ENCODE data around the gene LIPI. TPM values are rescaled to one million over a fixed set of nuclear protein-coding genes. Genes with fewer than 3 reads are reported as not detected.
"Not testable (repeated sequence)": the region's sequence is repeated elsewhere in the genome, so short reads cannot be mapped to it uniquely, and the experiment has no call there.

Gene LIPI
- polyA plus RNA-seq, 4 donors: 0.08 to 1.0 (median 0.50) TPM

- DNase-seq (ENCODE audit: low read depth in 4 of 4, low spot score in 2 of 4): no peak
Measured at GRCh38 chr21:14120091-14120734, 90.5 kb downstream of the LIPI start.

- no peak for DNase-seq (ENCODE audit: low read depth in 4 of 4, low spot score in 2 of 4)
Measured at GRCh38 chr21:14119038-14119437, 91.7 kb downstream of the LIPI start.

- DNase-seq (ENCODE audit: low read depth in 4 of 4, low spot score in 2 of 4): no peak
Measured at GRCh38 chr21:14116080-14116481, 94.7 kb downstream of the LIPI start.

GRCh38 chr21:14115646-14116045 lies 95.1 kb downstream of the LIPI start:
- DNase-seq (ENCODE audit: low read depth in 4 of 4, low spot score in 2 of 4): no peak

GRCh38 chr21:14114251-14114650 lies 96.5 kb downstream of the LIPI start:
- no peak for DNase-seq (ENCODE audit: low read depth in 4 of 4, low spot score in 2 of 4)

- DNase-seq (ENCODE audit: low read depth in 4 of 4, low spot score in 2 of 4): not testable (repeated sequence)
Measured at GRCh38 chr21:14104564-14104963, 106.2 kb downstream of the LIPI start.

- no peak for DNase-seq (ENCODE audit: low read depth in 4 of 4, low spot score in 2 of 4)
Measured at GRCh38 chr21:14099570-14099969, 111.2 kb downstream of the LIPI start.

- no peak for DNase-seq (ENCODE audit: low read depth in 4 of 4, low spot score in 2 of 4)
Measured at GRCh38 chr21:14097881-14098499, 112.8 kb downstream of the LIPI start.

- DNase-seq (ENCODE audit: low read depth in 4 of 4, low spot score in 2 of 4): no peak
Measured at GRCh38 chr21:14096577-14096976, 114.2 kb downstream of the LIPI start.

GRCh38 chr21:14096172-14096571 lies 114.6 kb downstream of the LIPI start:
- DNase-seq (ENCODE audit: low read depth in 4 of 4, low spot score in 2 of 4): no peak

- DNase-seq (ENCODE audit: low read depth in 4 of 4, low spot score in 2 of 4): no peak
Measured at GRCh38 chr21:14095056-14095455, 115.7 kb downstream of the LIPI start.

- DNase-seq (ENCODE audit: low read depth in 4 of 4, low spot score in 2 of 4): no peak
Measured at GRCh38 chr21:14092834-14093560, 117.8 kb downstream of the LIPI start.

GRCh38 chr21:14090184-14090583 lies 120.6 kb downstream of the LIPI start:
- DNase-seq (ENCODE audit: low read depth in 4 of 4, low spot score in 2 of 4): not testable (repeated sequence)

GRCh38 chr21:14088391-14088790 lies 122.4 kb downstream of the LIPI start:
- no peak for DNase-seq (ENCODE audit: low read depth in 4 of 4, low spot score in 2 of 4)

- DNase-seq (ENCODE audit: low read depth in 4 of 4, low spot score in 2 of 4): no peak
Measured at GRCh38 chr21:14086553-14086952, 124.2 kb downstream of the LIPI start.

GRCh38 chr21:14084701-14085100 lies 126.1 kb downstream of the LIPI start:
- no peak for DNase-seq (ENCODE audit: low read depth in 4 of 4, low spot score in 2 of 4)

- DNase-seq (ENCODE audit: low read depth in 4 of 4, low spot score in 2 of 4): no peak
Measured at GRCh38 chr21:14084068-14084501, 126.7 kb downstream of the LIPI start.

GRCh38 chr21:14080764-14081096 lies 130.0 kb downstream of the LIPI start:
- DNase-seq (ENCODE audit: low read depth in 4 of 4, low spot score in 2 of 4): no peak

- no peak for DNase-seq (ENCODE audit: low read depth in 4 of 4, low spot score in 2 of 4)
Measured at GRCh38 chr21:14080040-14080763, 130.6 kb downstream of the LIPI start.

GRCh38 chr21:14078746-14079375 lies 131.9 kb downstream of the LIPI start:
- DNase-seq (ENCODE audit: low read depth in 4 of 4, low spot score in 2 of 4): no peak
